GM10266 (cell line): ENCODE data around the gene KRTCAP3.

Source experiments
- DNase-seq: peaks from one replicate; pipeline ENCODE4 v3.0.0; 2012; ENCODE audit errors: extremely low spot score
- TF ChIP-seq, protein P1 (sequence below): IDR thresholded peaks from 2 replicates; pipeline ENCODE4 v1.5.1; 2012; ENCODE audit warnings: mild to moderate bottlenecking, low read depth; ENCODE audit not compliant: control insufficient read depth, insufficient read depth; ENCODE audit errors: missing control alignments

KRTCAP3 gene

GRCh38 chr2:27441226-27441926, 805 bp upstream of the KRTCAP3 start:
- TF ChIP-seq, protein P1, sequence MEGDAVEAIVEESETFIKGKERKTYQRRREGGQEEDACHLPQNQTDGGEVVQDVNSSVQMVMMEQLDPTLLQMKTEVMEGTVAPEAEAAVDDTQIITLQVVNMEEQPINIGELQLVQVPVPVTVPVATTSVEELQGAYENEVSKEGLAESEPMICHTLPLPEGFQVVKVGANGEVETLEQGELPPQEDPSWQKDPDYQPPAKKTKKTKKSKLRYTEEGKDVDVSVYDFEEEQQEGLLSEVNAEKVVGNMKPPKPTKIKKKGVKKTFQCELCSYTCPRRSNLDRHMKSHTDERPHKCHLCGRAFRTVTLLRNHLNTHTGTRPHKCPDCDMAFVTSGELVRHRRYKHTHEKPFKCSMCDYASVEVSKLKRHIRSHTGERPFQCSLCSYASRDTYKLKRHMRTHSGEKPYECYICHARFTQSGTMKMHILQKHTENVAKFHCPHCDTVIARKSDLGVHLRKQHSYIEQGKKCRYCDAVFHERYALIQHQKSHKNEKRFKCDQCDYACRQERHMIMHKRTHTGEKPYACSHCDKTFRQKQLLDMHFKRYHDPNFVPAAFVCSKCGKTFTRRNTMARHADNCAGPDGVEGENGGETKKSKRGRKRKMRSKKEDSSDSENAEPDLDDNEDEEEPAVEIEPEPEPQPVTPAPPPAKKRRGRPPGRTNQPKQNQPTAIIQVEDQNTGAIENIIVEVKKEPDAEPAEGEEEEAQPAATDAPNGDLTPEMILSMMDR = no peak
- no peak for DNase-seq

DNA sequence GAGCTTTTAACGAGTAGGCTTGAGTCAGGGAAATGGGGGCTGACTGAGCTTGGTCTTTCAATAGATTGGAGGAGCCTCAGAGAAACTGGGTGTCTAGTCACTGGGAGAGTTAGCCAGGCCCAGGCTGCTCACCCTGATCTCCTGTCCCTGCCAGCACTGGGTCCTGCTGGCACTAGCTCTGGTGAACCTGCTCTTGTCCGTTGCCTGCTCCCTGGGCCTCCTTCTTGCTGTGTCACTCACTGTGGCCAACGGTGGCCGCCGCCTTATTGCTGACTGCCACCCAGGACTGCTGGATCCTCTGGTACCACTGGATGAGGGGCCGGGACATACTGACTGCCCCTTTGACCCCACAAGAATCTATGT, 720 bp downstream of the KRTCAP3 start:
- TF ChIP-seq, protein P1 = no peak
- DNase-seq = no peak

- no peak for DNase-seq
- TF ChIP-seq, protein P1 = no peak
These were observed 3.0 kb downstream of the KRTCAP3 start for GRCh38 chr2:27445155-27445554.

DNA sequence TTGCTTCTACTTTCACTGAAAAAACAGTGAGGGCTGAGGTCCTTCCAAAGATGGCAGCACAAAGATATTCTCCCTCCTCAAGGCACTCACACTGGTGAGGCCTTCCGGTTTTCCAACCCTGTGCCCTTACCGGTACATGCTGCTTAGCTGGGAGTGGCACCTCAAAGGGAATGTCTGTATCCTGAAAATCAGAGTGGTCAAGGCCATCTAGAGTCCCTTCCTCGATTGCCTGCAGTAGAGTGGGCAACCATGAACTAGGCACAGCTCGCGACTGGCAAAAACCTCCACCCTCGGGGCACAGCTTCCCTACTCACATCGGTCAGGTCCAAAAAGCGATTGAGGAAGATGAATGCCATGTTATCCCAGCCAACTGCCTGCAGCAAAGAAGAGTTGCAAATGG, 3.4 kb downstream of the KRTCAP3 start:
- TF ChIP-seq, protein P1 = no peak
- no peak for DNase-seq

- TF ChIP-seq, protein P1 = no peak
- DNase-seq = no peak
These were observed 3.9 kb downstream of the KRTCAP3 start for GRCh38 chr2:27446057-27446456.

DNA sequence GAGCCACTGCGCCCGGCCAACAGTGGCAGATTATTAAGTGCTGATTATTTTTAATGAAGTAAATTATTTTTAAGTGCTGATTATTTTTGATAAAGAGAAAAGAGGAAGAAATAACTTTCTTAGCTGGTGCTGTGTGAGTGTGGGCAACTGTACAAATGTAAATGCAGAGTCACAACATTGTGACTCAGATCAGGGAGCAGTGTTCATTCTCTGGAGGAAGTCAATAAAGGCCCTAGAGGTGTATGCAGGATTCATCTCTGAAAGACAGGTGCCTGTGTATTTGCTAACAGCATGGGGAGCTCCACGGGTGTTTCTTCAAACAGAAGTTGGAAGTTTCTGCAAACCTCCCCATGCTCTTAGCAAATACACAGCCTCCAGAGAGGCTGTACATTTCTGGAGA, 6.2 kb downstream of the KRTCAP3 start:
- TF ChIP-seq, protein P1 = no peak
- no peak for DNase-seq

DNA sequence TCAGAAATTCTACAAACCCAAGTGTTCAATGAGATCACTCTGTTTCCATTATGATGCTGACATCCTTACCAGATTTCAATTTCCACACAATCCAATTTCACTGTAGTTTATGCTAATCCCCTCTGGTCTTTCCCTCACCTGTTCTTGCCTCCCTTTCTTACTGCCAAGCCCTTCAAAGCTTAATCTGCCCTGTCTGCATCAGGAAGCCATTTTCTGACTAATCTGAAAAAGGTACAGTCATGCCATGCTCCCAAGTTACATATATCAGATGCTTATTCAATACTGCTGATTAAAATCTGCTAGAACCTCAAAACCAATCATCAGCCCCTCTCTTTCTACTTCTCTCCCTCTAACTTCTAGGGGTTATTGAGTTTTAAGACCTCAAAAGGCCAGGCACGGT, 8.9 kb downstream of the KRTCAP3 start:
- no peak for DNase-seq
- TF ChIP-seq, protein P1 = no peak
